ENCODE measurements around the gene COG8. TPM values are rescaled to one million over a fixed set of nuclear protein-coding genes. Genes with fewer than 3 reads are reported as not detected.

COG8 gene
- total RNA-seq, 1 experiment from 2014 or later, result 41.9 TPM

DNA sequence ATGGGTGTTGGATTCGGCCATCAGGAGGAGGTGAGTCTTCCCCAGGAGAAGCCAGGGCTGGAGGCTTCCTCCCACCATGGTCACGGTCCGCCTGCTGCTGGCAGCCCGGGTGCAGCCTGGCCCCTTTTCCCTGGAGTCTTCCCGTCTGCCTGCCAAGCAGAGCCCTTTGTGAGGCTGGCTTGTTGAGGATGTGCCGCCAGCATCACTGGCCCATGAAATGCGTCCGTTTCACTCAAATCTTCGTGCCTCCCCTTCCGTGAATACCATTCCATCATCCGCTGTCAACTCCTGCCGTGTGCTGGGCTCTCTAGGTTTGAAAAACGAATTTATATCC, 18.7 kb downstream of the COG8 start:
- H3K4me1 ChIP-seq (replicated peaks; ENCODE audit: insufficient read depth), result no peaks in the 10 kb centered on the region
- H4K20me1 ChIP-seq (ENCODE audit: insufficient read depth), result peaks cover 41% of the 10 kb centered on the region
- H3K9me2 ChIP-seq (ENCODE audit: insufficient read depth), result no peaks in the 10 kb centered on the region
- no peaks in the 10 kb centered on the region for H3K27me3 ChIP-seq (ENCODE audit: insufficient read depth, low read depth)
- no peak overlapping the region for H3K27ac ChIP-seq
- intact Hi-C loops (cut with micrococcal nuclease; ENCODE audit: unreplicated experiment), result no loop called here
- no TSS peak for BruUV-seq (replicated peaks)
- no peak overlapping the region for H2AFZ ChIP-seq
- TF ChIP-seq EZH2 (IDR thresholded peaks at IDR 0.05; ENCODE audit: low read depth), result no peak
- no peak for TF ChIP-seq CTCF (conservative IDR thresholded peaks at IDR 0.05)
- H3K4me2 ChIP-seq, result no peak overlapping the region
- H3K9me3 ChIP-seq (ENCODE audit: insufficient read depth, low read depth), result no peaks in the 10 kb centered on the region
- H3F3A ChIP-seq (ENCODE audit: insufficient read depth, low read depth), result peaks cover 14% of the 10 kb centered on the region; the same call in 1 of the 2 replicates
- no peak for DNase-seq
- peaks cover 32% of the 10 kb centered on the region for H3K79me2 ChIP-seq (ENCODE audit: low read depth)
- peaks cover 5% of the 10 kb centered on the region; the same call in 1 of the 2 replicates for H3K36me3 ChIP-seq (ENCODE audit: low read depth)
- ChIA-PET POLR2A (ENCODE audit: unreplicated experiment) (interaction anchor here (0.6 kb wide), 1 partner anchor 167 kb away, joined by 3 read pairs; no protein-coding TSS in a partner anchor), CTCF (no interaction called here)
- H3K4me3 ChIP-seq, result no peak overlapping the region

DNA sequence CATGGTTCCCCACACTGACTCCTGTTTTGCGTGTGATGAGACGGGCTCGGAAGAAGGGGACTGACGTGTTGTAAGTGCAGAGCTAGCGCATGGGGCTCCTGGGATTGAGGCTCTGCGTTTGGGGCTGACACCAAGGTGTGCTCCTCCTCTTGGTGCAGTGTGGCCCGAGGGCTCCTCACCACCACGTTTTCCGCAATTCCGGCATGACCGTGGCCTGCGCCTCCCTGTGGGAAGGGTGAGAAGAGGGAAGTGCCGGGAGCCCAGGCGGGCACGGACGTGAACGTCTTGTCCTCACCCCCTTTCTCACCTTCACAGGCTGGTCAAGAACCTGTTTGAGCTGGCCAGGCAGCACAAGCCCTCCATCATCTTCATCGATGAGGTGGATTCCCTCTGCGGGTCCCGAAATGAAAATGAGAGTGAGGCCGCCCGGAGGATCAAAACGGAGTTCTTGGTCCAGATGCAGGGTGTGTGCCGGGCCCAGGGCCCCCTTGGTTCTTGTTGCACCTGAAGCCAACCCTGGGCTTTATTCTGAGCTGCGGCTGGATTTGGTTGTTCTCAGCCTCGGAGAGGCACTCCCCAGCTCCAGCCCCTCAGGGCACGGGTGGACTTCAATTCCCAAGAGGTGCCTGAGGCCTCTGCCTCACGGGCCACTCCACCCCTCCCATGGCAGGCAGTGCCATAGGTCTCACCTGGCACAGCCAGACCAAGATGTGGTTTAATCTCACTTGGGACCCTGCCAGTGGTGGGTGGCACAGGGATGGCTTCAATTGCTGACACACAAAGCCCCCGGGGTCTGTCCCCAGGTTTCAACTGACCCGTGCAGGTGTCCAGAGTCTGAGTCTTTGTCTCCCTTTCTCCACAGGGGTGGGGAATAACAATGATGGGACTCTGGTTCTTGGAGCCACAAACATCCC, 19.3 kb downstream of the COG8 start:
- H3F3A ChIP-seq (ENCODE audit: insufficient read depth, low read depth), result peaks cover 14% of the 10 kb centered on the region; the same call in 1 of the 2 replicates
- intact Hi-C loops (cut with micrococcal nuclease; ENCODE audit: unreplicated experiment), result no loop called here
- H3K27me3 ChIP-seq (ENCODE audit: insufficient read depth, low read depth), result no peaks in the 10 kb centered on the region
- H3K4me3 ChIP-seq, result no peak overlapping the region
- no peaks in the 10 kb centered on the region for H3K9me3 ChIP-seq (ENCODE audit: insufficient read depth, low read depth)
- peaks cover 34% of the 10 kb centered on the region for H4K20me1 ChIP-seq (ENCODE audit: insufficient read depth)
- no peak for DNase-seq
- ChIA-PET CTCF (no interaction called here), POLR2A (ENCODE audit: unreplicated experiment) (no interaction called here)
- BruUV-seq (replicated peaks), result no TSS peak
- H3K4me2 ChIP-seq, result no peak overlapping the region
- no peak overlapping the region for H3K27ac ChIP-seq
- H3K9me2 ChIP-seq (ENCODE audit: insufficient read depth), result no peaks in the 10 kb centered on the region
- H3K36me3 ChIP-seq (ENCODE audit: low read depth), result peaks cover 5% of the 10 kb centered on the region; the same call in 1 of the 2 replicates
- TF ChIP-seq EZH2 (IDR thresholded peaks at IDR 0.05; ENCODE audit: low read depth) (no peak), CTCF (conservative IDR thresholded peaks at IDR 0.05) (no peak)
- peaks cover 26% of the 10 kb centered on the region; the same call in 1 of the 2 replicates for H3K79me2 ChIP-seq (ENCODE audit: low read depth)
- H2AFZ ChIP-seq, result no peak overlapping the region
- no peaks in the 10 kb centered on the region for H3K4me1 ChIP-seq (replicated peaks; ENCODE audit: insufficient read depth)

DNA sequence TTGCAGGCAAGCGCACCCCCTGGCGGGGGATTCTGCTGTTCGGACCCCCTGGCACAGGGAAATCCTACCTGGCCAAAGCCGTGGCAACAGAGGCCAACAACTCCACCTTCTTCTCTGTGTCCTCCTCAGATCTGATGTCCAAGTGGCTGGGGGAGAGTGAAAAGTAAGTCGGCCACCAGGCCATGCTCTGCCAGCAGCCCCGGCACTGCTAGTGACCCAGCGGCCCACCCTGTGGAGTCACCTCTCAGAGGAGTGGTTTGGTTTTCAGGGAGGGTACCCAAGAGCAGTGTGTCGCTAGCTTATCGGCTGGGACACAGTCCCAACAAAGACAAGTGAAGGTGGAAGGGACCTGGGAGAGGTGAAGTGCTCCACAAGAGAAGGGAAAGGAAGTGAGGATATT, 20.0 kb downstream of the COG8 start:
- intact Hi-C loops (cut with micrococcal nuclease; ENCODE audit: unreplicated experiment), result no loop called here
- Histone ChIP-seq H3K4me2 (no peak overlapping the region), H3K36me3 (ENCODE audit: low read depth) (peaks cover 5% of the 10 kb centered on the region; the same call in 1 of the 2 replicates), H3K79me2 (ENCODE audit: low read depth) (peaks cover 24% of the 10 kb centered on the region; the same call in 1 of the 2 replicates), H3F3A (ENCODE audit: insufficient read depth, low read depth) (peaks cover 11% of the 10 kb centered on the region; the same call in 1 of the 2 replicates), H3K9me3 (ENCODE audit: insufficient read depth, low read depth) (no peaks in the 10 kb centered on the region), H3K9me2 (ENCODE audit: insufficient read depth) (no peaks in the 10 kb centered on the region), H4K20me1 (ENCODE audit: insufficient read depth) (peaks cover 27% of the 10 kb centered on the region), H3K27ac (no peak overlapping the region), H3K4me1 (replicated peaks; ENCODE audit: insufficient read depth) (no peaks in the 10 kb centered on the region), H2AFZ (no peak overlapping the region), H3K27me3 (ENCODE audit: insufficient read depth, low read depth) (no peaks in the 10 kb centered on the region), H3K4me3 (no peak overlapping the region)
- ChIA-PET POLR2A (ENCODE audit: unreplicated experiment) (no interaction called here), CTCF (no interaction called here)
- no peak for DNase-seq
- no TSS peak for BruUV-seq (replicated peaks)
- TF ChIP-seq CTCF (conservative IDR thresholded peaks at IDR 0.05) (no peak), EZH2 (IDR thresholded peaks at IDR 0.05; ENCODE audit: low read depth) (no peak)
